Ovary (tissue), 3 donors: ENCODE results near the gene BTBD19.

Experiments used
- POLR2A ChIP-seq: fragments of 450-650 bp; IDR thresholded peaks from one replicate; pipeline ENCODE4 v1.6.1; 2017; ENCODE audit warnings: antibody characterized with exemption, mild to moderate bottlenecking, moderate library complexity
- TF ChIP-seq, protein P1 (sequence below), 3 donors: fragments of 450-650 bp in 2 of 3; fragments of 200-600 bp in 1 of 3; IDR thresholded peaks; one replicate each; pipeline versions ENCODE4 v1.5.1 to v1.8.0; 2016 to 2022; ENCODE audit warnings: antibody characterized with exemption in 3 of 3, mild to moderate bottlenecking in 1 of 3
- donor health status: DM: no; HTN: no; CAD: no.

DNA sequence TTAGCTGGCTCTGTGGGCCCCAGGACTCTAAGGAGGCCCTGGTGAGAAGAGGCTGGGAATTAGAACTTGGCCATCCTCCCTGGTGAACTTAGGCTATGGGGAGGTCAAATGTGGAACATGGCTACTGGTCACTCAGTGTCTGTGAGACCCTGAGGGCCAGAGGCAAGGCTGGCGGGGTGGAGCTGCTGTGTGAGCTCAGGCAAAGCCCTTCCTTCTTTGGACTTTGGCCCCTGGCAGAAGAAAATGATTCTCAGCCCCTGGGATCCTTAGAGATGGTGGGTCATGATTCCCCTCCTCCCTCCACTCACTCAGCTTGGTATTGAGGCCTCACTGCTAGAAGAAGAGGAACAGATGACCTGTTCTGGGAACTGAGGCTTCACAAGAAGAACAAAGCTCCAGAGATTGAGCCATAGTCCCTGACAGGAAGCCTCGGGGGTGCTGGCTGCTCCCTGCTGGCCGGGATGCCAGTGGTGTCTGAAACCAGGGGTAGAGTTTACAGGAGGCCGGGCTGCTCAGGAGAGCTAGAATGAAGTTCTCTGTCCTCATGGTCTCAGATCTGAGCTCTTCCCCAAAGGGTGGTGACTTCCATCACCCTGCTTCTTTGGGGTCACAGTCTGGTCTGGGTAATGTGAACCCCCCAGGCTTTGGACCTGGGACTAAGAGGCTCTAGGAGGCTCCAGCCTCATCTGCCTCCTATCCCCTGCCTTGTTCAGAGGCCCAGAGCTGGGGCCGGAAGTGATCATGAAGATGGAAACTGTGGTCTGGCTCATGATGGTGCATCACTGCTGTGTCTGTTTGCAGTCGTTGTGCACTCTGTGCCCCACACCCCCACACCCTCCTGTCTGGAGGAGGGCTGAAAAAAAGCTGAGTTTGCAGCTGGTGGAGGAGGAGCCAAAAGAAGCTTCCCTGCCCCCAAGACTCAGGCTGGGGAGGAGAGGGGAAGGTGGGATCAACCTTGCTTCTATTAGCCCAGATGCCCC is 905 bp downstream of the BTBD19 start:
- TF ChIP-seq, protein P1, sequence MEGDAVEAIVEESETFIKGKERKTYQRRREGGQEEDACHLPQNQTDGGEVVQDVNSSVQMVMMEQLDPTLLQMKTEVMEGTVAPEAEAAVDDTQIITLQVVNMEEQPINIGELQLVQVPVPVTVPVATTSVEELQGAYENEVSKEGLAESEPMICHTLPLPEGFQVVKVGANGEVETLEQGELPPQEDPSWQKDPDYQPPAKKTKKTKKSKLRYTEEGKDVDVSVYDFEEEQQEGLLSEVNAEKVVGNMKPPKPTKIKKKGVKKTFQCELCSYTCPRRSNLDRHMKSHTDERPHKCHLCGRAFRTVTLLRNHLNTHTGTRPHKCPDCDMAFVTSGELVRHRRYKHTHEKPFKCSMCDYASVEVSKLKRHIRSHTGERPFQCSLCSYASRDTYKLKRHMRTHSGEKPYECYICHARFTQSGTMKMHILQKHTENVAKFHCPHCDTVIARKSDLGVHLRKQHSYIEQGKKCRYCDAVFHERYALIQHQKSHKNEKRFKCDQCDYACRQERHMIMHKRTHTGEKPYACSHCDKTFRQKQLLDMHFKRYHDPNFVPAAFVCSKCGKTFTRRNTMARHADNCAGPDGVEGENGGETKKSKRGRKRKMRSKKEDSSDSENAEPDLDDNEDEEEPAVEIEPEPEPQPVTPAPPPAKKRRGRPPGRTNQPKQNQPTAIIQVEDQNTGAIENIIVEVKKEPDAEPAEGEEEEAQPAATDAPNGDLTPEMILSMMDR (IDR thresholded peaks at IDR 0.05), result no peak
- TF ChIP-seq POLR2A, result no peak
